HepG2 (cell line): ENCODE results near the gene CDH12. TPM values are rescaled to one million over a fixed set of nuclear protein-coding genes. Genes with fewer than 3 reads are reported as not detected.

ENCODE experiments used
- ATAC-seq: fragments of 200-7000 bp; cut with Tn5 transposase; 3 replicates; pipeline ENCODE4 v1.9.1; 2020; ENCODE audit warnings: mild to moderate bottlenecking, moderate library complexity
- BruUV-seq: library from RNA; stranded (reverse); fragments of 400-500 nt; replicated peaks from 2 replicates; lab custom pipeline; 2021; lab: Mats Ljungman, UMichigan
- CTCF ChIA-PET: fragments of 300-600 bp; formaldehyde crosslinking; extraction: SDS; loops from one replicate; lab custom pipeline; 2021; ENCODE audit warnings: low total read pairs, inconsistent platforms, low intra/inter-chr PET ratio; lab: Yijun Ruan, JAX
- POLR2A ChIA-PET: fragments of 350-600 bp; sonication (Branson Sonifier 250); formaldehyde crosslinking; loops from one replicate; lab custom pipeline; 2020; ENCODE audit warnings: antibody characterized with exemption, inconsistent platforms; lab: Yijun Ruan, JAX
- DNase-seq: peaks from one replicate; pipeline ENCODE4 v3.0.0-alpha.2; 2015; ENCODE audit warnings: low spot score
- FAIRE-seq: peaks from 3 replicates; lab custom pipeline; 2011; peaks lifted over from hg19 to GRCh38; lab: Jason Lieb, UNC
- H2AFZ ChIP-seq: one replicate; pipeline ENCODE4 v1.6.1; 2011; ENCODE audit warnings: low read length, inconsistent platforms
- H3K27ac ChIP-seq: fragments of 300-600 bp; 3 replicates; pipeline ENCODE4 v1.8.0; 2011; ENCODE audit warnings: mixed run types, mild to moderate bottlenecking, mixed read lengths, low read length, inconsistent platforms; ENCODE audit not compliant: insufficient read depth; ENCODE audit errors: extremely low read length
- H3K27me3 ChIP-seq, 2 experiments: fragments of 200-600 bp in 1 of 2; 2 replicates in 1 of 2; 3 replicates in 1 of 2; pipeline versions ENCODE4 v1.6.0 to v1.8.0; 2011; ENCODE audit warnings: low read length in 2 of 2, mild to moderate bottlenecking in 2 of 2, moderate library complexity in 2 of 2, inconsistent platforms in 1 of 2; ENCODE audit not compliant: insufficient read depth in 2 of 2, control insufficient read depth in 1 of 2
- H3K36me3 ChIP-seq, 2 experiments: fragments of 200-600 bp in 1 of 2; replicated peaks in 1 of 2; 2 replicates in 1 of 2; 3 replicates in 1 of 2; pipeline versions ENCODE4 v1.5.1 to v1.8.0; 2011; ENCODE audit warnings: low read length in 2 of 2, inconsistent platforms in 1 of 2; ENCODE audit not compliant: insufficient read depth in 2 of 2, control insufficient read depth in 1 of 2
- H3K4me1 ChIP-seq: 2 replicates; pipeline ENCODE4 v1.5.1; 2012; ENCODE audit warnings: low read length, inconsistent platforms; ENCODE audit not compliant: insufficient read depth
- H3K4me2 ChIP-seq: 2 replicates; pipeline ENCODE4 v1.6.0; 2011; ENCODE audit warnings: low read depth, low read length, inconsistent platforms
- H3K4me3 ChIP-seq, 3 experiments: fragments of 200-600 bp in 1 of 3; sonication (generic), shearing (Covaris generic) in 1 of 3; replicated peaks in 1 of 3; 2 replicates each; pipeline ENCODE4 v1.5.1; 2011 to 2016; ENCODE audit warnings: low read length in 3 of 3, inconsistent platforms in 2 of 3, low read depth in 2 of 3, mild to moderate bottlenecking in 2 of 3, control low read depth in 1 of 3, mixed read lengths in 1 of 3; ENCODE audit not compliant: insufficient read depth in 1 of 3
- H3K79me2 ChIP-seq: one replicate; pipeline ENCODE4 v1.6.1; 2011; ENCODE audit warnings: low read length, inconsistent platforms; ENCODE audit not compliant: insufficient read depth
- H3K9ac ChIP-seq: 2 replicates; pipeline ENCODE4 v1.6.0; 2011; ENCODE audit warnings: mild to moderate bottlenecking, low read depth, low read length, inconsistent platforms; ENCODE audit not compliant: insufficient read depth
- H3K9me3 ChIP-seq: 2 replicates; pipeline ENCODE4 v1.5.1; 2012; ENCODE audit warnings: mild to moderate bottlenecking, low read length
- H4K20me1 ChIP-seq: 2 replicates; pipeline ENCODE4 v1.6.0; 2011; ENCODE audit warnings: inconsistent platforms, mild to moderate bottlenecking, low read length, moderate library complexity; ENCODE audit not compliant: insufficient read depth
- ATF7 ChIP-seq, 2 experiments: fragments of 450-650 bp in 1 of 2; sonication (generic) in 1 of 2; formaldehyde crosslinking in 1 of 2; IDR thresholded peaks; 2 replicates each; pipeline versions ENCODE4 v1.4.0 to v1.6.1; 2016 to 2020; ENCODE audit warnings: antibody characterized with exemption in 1 of 2, mild to moderate bottlenecking in 1 of 2, missing genetic modification reagents in 1 of 2
- MBNL3 ChIP-seq: fragments of 250-450 bp; sonication (Bioruptor Pico); conservative IDR thresholded peaks from 2 replicates; pipeline ENCODE4 v1.8.0; 2022; ENCODE audit warnings: mild to moderate bottlenecking, inconsistent platforms
- SIX1 ChIP-seq: sonication (generic); formaldehyde crosslinking; IDR thresholded peaks from 2 replicates; pipeline ENCODE4 v1.4.0; 2020; ENCODE audit warnings: missing genetic modification reagents, borderline replicate concordance
- ZNF326 ChIP-seq: sonication (generic); formaldehyde crosslinking; IDR thresholded peaks from 2 replicates; pipeline ENCODE4 v1.4.0; 2020; ENCODE audit warnings: missing genetic modification reagents, borderline replicate concordance
- ZNF432 ChIP-seq: sonication (generic); formaldehyde crosslinking; IDR thresholded peaks from 2 replicates; pipeline ENCODE4 v1.5.0; 2020; ENCODE audit warnings: missing genetic modification reagents, mild to moderate bottlenecking, borderline replicate concordance
- WGBS: methylation state at CpG from one replicate; pipeline ENCODE4 v1.1.6; 2017; ENCODE audit warnings: low lambda C conversion rate; 5-methylcytosine and 5-hydroxymethylcytosine counted together
- in situ Hi-C: cut with HindIII; loops from 2 replicates; pipeline ENCODE4 v1.10.0; 2017; ENCODE audit warnings: low pct_unique_long_range_greater_than_20kb; ENCODE audit not compliant: extremely low pct_ligation_motif_present
- intact Hi-C: fragments of 100-400 bp; cut with micrococcal nuclease; formaldehyde crosslinking; loops from one replicate; pipeline ENCODE4 v1.10.0; 2022; ENCODE audit not compliant: unreplicated experiment
- polyA plus RNA-seq, 8 experiments: library from polyadenylated mRNA; depleted of rRNA in 3 of 8; stranded (reverse) in 7 of 8; unstranded in 1 of 8; fragments of >200 nt; fragmentation: Illumina TruSeq in 4 of 8; extraction: Trizol in 4 of 8; gene quantifications; 2 replicates each; pipeline versions ENCODE4 v1.2.1 to v1.2.3, GENCODE V29; 2011 to 2016; ENCODE audit warnings: low read depth in 4 of 8, missing spikeins in 1 of 8, mixed read lengths in 1 of 8; ENCODE audit not compliant: insufficient read depth in 1 of 8
- total RNA-seq, 5 experiments: library from RNA; depleted of rRNA; stranded (reverse); fragments of >200 nt; fragmentation: Illumina TruSeq; extraction: Trizol; gene quantifications; 2 replicates each; pipeline ENCODE4 v1.2.3, GENCODE V29; 2016; ENCODE audit warnings: low read depth in 1 of 5
- TF ChIP-seq, protein P1 (sequence below): sonication (generic); formaldehyde crosslinking; IDR thresholded peaks from 2 replicates; pipeline ENCODE4 v1.4.0; 2020; ENCODE audit warnings: mild to moderate bottlenecking, missing genetic modification reagents

Gene CDH12
- total and polyA plus RNA-seq, 2 of the 13 experiments (the other 11 are each of a cell fraction or from before 2014, with no cell fraction given) = not detected

DNA sequence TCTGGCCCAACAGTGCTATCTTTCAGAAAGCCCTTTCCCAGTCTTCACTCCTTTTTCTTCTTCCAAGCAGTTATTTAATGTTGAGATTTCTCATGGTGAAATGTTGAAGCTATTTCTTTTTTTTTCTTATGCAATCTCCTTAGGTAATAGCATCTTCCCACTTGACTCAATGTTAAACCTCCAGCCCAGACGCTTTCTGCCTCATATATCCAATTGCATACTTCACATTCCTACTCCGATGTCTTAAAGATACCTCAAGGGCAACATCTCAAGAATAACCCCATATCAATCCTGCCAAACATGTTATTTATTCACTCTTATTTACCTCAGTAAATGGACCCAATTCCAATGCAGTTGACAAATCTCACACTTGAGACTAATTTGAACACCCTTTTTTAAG lies 187.3 kb downstream of the CDH12 start:
- H3K4me3 ChIP-seq = no peak overlapping the region
- ChIA-PET CTCF (no interaction called here), POLR2A (no interaction called here)
- DNase-seq = no peak
- no peaks in the 10 kb centered on the region; the same call in 1 of the 2 replicates for H3K9me3 ChIP-seq
- no peak overlapping the region for H2AFZ ChIP-seq
- in situ Hi-C loops = no loop called here
- intact Hi-C loops = no loop called here
- TF ChIP-seq SIX1 (CRISPR knock-in tag) = no peak
- no peak for TF ChIP-seq ATF7 (IDR thresholded peaks at IDR 0.05)
- TF ChIP-seq ATF7 (CRISPR knock-in tag; IDR thresholded peaks at IDR 0.05) = no peak
- TF ChIP-seq MBNL3 (CRISPR knock-in tag) = no peak
- no peak for TF ChIP-seq ZNF326 (CRISPR knock-in tag)
- TF ChIP-seq ZNF432 = no peak
- no peaks in the 10 kb centered on the region for H3K79me2 ChIP-seq
- WGBS = 39% methylated on average over 2 of the region's 2 CpGs
- no TSS peak for BruUV-seq
- no peak for ATAC-seq
- no peaks in the 10 kb centered on the region for H3K36me3 ChIP-seq
- no peak overlapping the region for H3K4me2 ChIP-seq
- H4K20me1 ChIP-seq = no peaks in the 10 kb centered on the region
- FAIRE-seq = no peak
- H3K27me3 ChIP-seq = no peaks in the 10 kb centered on the region
- no peaks in the 10 kb centered on the region for H3K4me1 ChIP-seq
- H3K27ac ChIP-seq = no peak overlapping the region
- H3K9ac ChIP-seq = no peak overlapping the region

DNA sequence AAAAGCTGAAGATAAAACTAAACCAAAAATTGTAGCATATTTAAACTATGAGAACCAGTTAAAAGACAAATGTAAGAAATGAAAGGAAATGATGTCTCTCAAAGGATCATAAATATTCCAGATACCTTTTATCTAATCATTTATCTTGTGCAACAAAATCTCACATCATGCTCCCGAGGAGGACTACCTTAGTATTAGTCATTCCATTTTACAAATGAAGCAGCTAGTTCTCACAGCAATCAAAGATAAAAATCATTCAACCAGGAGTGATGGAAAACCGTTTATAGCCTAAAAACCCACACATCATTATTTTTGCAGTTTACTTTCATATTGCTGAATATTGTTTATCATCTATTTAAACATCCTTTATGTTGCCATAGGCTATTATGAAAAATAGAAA lies 190.0 kb downstream of the CDH12 start:
- intact Hi-C loops = no loop called here

More for the DNA sequence above, 190.0 kb downstream of the CDH12 start:
- Histone ChIP-seq H3K9ac (no peak overlapping the region), H4K20me1 (no peaks in the 10 kb centered on the region), H2AFZ (no peak overlapping the region), H3K79me2 (no peaks in the 10 kb centered on the region), H3K4me3 (no peak overlapping the region), H3K36me3 (no peaks in the 10 kb centered on the region), H3K27ac (no peak overlapping the region), H3K9me3 (no peaks in the 10 kb centered on the region; the same call in 1 of the 2 replicates), H3K27me3 (no peaks in the 10 kb centered on the region), H3K4me2 (no peak overlapping the region), H3K4me1 (no peaks in the 10 kb centered on the region)
- no TSS peak for BruUV-seq
- DNase-seq (no peak), ATAC-seq (no peak), FAIRE-seq (no peak)
- ChIA-PET POLR2A (no interaction called here), CTCF (no interaction called here)
- in situ Hi-C loops = no loop called here
- TF ChIP-seq, protein P1, sequence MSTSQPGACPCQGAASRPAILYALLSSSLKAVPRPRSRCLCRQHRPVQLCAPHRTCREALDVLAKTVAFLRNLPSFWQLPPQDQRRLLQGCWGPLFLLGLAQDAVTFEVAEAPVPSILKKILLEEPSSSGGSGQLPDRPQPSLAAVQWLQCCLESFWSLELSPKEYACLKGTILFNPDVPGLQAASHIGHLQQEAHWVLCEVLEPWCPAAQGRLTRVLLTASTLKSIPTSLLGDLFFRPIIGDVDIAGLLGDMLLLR = no peak
- 0% methylated on average over 2 of the region's 2 CpGs for WGBS
